ENCODE data around the gene ROR2. TPM values are rescaled to one million over a fixed set of nuclear protein-coding genes. Genes with fewer than 3 reads are reported as not detected.
A peak's percentile ranks its signal among the peaks of the same experiment; 100 is the strongest.

Gene ROR2
- polyA plus RNA-seq, 3 donors: not detected

DNA sequence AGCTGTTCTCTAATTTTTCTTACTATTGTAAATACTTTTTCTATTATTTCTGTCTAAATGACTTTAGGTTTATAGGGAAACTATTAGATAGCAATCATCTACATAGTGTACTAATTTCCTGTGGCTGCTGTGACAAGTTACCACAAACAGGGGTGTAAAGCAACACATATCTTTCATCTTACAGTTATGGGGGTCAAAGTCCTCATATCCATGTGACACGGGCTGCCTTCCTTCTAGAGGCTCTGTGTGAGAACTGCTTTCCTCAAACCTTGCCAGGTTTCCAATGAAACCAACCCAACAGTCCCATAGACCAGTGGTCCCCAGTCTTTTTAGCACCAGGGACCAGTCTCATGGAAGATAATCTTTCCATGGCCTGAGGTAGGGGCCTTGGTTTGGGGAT lies 189.1 kb downstream of the ROR2 start:
- Histone ChIP-seq H3K4me2 (replicated peaks; ENCODE audit: extremely low read depth, low read length, poor library complexity, severe bottlenecking) (no peak overlapping the region), H3K9ac (ENCODE audit: insufficient read depth, low read length, poor library complexity, severe bottlenecking) (no peak overlapping the region), H3K27me3 (ENCODE audit: control insufficient read depth in 2 of 2, insufficient read depth in 2 of 2, low read length in 2 of 2) (no peaks in the 10 kb centered on the region), H3K4me3 (replicated peaks in 1 of 3; ENCODE audit: low read depth in 2 of 3, low read length in 3 of 3) (no peak overlapping the region), H3K9me3 (replicated peaks in 1 of 2; ENCODE audit: control insufficient read depth in 1 of 2, insufficient read depth in 1 of 2, low read length in 2 of 2) (peaks cover 0 to 4% of the 10 kb centered on the region in 2 donors), H3K4me1 (ENCODE audit: control insufficient read depth in 1 of 2, insufficient read depth in 2 of 2, low read length in 2 of 2) (no peaks in the 10 kb centered on the region), H4K20me1 (ENCODE audit: insufficient read depth, low read length) (no peaks in the 10 kb centered on the region), H3K27ac (ENCODE audit: low read depth in 1 of 2, low read length in 2 of 2) (no peak overlapping the region), H2AFZ (ENCODE audit: insufficient read depth, low read depth, low read length, poor library complexity, severe bottlenecking) (no peak overlapping the region), H3K79me2 (ENCODE audit: insufficient read depth, low read length) (no peaks in the 10 kb centered on the region), H3K36me3 (replicated peaks in 1 of 2; ENCODE audit: control insufficient read depth in 1 of 2, insufficient read depth in 2 of 2, low read length in 2 of 2) (no peaks in the 10 kb centered on the region)
- Mint-ChIP-seq H3K4me3 (no peak overlapping the region), H3K27me3 (ENCODE audit: low read depth in 3 of 3) (peaks cover 1 to 6% (median 4%) of the 10 kb centered on the region in 3 donors), H3K9me3 (peaks cover 0 to 10% (median 6%) of the 10 kb centered on the region in 7 donors), H3K4me1 (no peaks in the 10 kb centered on the region), H3K36me3 (no peaks in the 10 kb centered on the region), H3K27ac (no peak overlapping the region)
- intact Hi-C loops (cut with micrococcal nuclease): no loop called here
- no CpG with 5 or more reads among the region's 1 CpG for whole genome bisulfite sequencing (ENCODE audit: insufficient coverage)
- no peak for DNase-seq
- TF ChIP-seq, protein P1, sequence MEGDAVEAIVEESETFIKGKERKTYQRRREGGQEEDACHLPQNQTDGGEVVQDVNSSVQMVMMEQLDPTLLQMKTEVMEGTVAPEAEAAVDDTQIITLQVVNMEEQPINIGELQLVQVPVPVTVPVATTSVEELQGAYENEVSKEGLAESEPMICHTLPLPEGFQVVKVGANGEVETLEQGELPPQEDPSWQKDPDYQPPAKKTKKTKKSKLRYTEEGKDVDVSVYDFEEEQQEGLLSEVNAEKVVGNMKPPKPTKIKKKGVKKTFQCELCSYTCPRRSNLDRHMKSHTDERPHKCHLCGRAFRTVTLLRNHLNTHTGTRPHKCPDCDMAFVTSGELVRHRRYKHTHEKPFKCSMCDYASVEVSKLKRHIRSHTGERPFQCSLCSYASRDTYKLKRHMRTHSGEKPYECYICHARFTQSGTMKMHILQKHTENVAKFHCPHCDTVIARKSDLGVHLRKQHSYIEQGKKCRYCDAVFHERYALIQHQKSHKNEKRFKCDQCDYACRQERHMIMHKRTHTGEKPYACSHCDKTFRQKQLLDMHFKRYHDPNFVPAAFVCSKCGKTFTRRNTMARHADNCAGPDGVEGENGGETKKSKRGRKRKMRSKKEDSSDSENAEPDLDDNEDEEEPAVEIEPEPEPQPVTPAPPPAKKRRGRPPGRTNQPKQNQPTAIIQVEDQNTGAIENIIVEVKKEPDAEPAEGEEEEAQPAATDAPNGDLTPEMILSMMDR (IDR thresholded peaks at IDR 0.05): no peak

DNA sequence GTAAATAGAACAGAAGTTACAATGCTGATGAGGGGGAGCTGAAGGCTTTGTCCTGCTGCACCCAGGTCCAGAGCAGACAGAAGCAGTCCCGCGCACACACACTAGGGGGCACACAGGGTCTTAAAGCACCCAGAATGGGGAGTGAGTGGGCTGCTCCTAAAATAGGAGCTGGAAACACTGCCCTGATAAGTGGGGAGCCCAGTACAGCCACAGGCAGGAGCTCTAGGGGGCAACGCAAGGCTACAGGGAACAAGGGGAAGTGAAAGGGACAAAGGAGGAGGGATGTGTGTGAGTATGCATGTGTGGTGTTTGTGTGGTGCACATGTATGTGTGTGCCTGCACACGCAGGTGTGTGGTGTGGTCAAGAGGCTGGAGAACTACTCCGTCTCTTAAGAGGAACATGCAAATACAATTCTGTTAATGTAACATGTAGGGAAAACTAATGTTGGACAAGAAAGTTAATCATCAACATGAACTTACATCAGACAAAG lies 191.5 kb downstream of the ROR2 start:
- 44% methylated on average over 3 of the region's 5 CpGs for WGBS (ENCODE audit: insufficient coverage)
- Histone ChIP-seq H2AFZ (ENCODE audit: insufficient read depth, low read depth, low read length, poor library complexity, severe bottlenecking) (no peak overlapping the region), H3K4me3 (replicated peaks in 1 of 3; ENCODE audit: low read depth in 2 of 3, low read length in 3 of 3) (no peak overlapping the region), H3K9ac (ENCODE audit: insufficient read depth, low read length, poor library complexity, severe bottlenecking) (no peak overlapping the region), H3K36me3 (replicated peaks in 1 of 2; ENCODE audit: control insufficient read depth in 1 of 2, insufficient read depth in 2 of 2, low read length in 2 of 2) (no peaks in the 10 kb centered on the region), H3K27me3 (ENCODE audit: control insufficient read depth in 2 of 2, insufficient read depth in 2 of 2, low read length in 2 of 2) (no peaks in the 10 kb centered on the region), H4K20me1 (ENCODE audit: insufficient read depth, low read length) (no peaks in the 10 kb centered on the region), H3K79me2 (ENCODE audit: insufficient read depth, low read length) (no peaks in the 10 kb centered on the region), H3K4me2 (replicated peaks; ENCODE audit: extremely low read depth, low read length, poor library complexity, severe bottlenecking) (no peak overlapping the region), H3K4me1 (ENCODE audit: control insufficient read depth in 1 of 2, insufficient read depth in 2 of 2, low read length in 2 of 2) (no peaks in the 10 kb centered on the region), H3K27ac (ENCODE audit: low read depth in 1 of 2, low read length in 2 of 2) (no peak overlapping the region), H3K9me3 (replicated peaks in 1 of 2; ENCODE audit: control insufficient read depth in 1 of 2, insufficient read depth in 1 of 2, low read length in 2 of 2) (no peaks in the 10 kb centered on the region)
- no peak overlapping the region for H3K27ac Mint-ChIP-seq
- peaks cover 0 to 1% (median 0%) of the 10 kb centered on the region in 3 donors for H3K27me3 Mint-ChIP-seq (ENCODE audit: low read depth in 3 of 3)
- DNase-seq: no peak
- H3K4me1 Mint-ChIP-seq: no peaks in the 10 kb centered on the region
- no peak overlapping the region for H3K4me3 Mint-ChIP-seq
- H3K9me3 Mint-ChIP-seq: peaks cover 0 to 10% (median 3%) of the 10 kb centered on the region in 7 donors
- intact Hi-C loops (cut with micrococcal nuclease): no loop called here
- H3K36me3 Mint-ChIP-seq: no peaks in the 10 kb centered on the region
- TF ChIP-seq, protein P1 (IDR thresholded peaks at IDR 0.05): peak; percentile 41
